ENCODE results near the gene ASPG. TPM values are rescaled to one million over a fixed set of nuclear protein-coding genes. Genes with fewer than 3 reads are reported as not detected.

ASPG gene
- total RNA-seq, 2 experiments from 2014 or later: not detected

DNA sequence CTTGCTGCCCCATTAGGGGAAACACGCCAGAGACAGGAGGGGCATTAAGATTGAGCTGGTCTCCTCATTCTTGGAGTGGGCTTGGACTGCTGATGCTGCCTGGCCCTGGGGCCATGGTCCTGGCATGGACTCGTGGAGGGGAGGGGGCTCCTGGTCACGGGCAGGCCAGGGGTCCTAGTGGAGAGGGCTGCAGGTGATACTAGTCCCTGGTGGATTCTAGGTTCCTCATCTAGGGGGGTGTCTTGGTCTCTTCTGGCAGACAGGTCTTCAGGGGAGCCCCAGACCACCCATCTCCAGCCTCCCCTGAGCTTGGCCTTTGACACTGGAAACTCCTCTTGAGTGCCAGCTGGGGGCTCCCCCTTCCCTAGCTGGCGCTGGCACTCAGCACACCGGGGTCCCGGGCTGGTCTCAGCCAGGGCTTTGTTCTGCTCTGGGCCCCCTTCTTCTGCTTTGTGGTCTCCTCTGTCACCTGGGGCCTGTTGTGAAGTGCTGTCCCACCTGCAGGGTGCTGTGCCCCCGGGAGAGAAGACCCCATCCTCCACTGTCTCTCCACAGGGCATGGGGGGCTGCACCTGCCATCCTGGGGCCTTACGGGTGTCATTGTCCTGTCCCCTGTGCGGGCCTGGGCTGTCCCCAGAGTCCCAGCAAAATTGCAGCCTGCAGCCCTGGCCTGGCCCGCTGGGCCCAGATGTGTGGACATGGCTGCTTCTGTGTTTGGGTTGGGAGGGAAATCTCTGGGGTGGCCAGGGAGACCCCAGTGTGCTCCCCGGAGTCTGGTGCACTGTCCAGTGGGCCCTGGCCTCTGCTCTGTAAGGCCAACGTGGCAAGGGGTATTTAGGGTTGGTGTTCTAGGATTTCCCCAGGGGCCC lies 55.2 kb downstream of the ASPG start:
- DNase-seq (ENCODE audit: low spot score): no peak
- no peaks in the 10 kb centered on the region for H3K4me1 ChIP-seq (ENCODE audit: insufficient read depth, low read length, poor library complexity, severe bottlenecking)
- H2AFZ ChIP-seq (ENCODE audit: low read length): no peak overlapping the region
- no peaks in the 10 kb centered on the region for H3K9me2 ChIP-seq (ENCODE audit: insufficient read depth, low read length)
- no peak overlapping the region for H3K27ac ChIP-seq (ENCODE audit: low read depth, low read length, poor library complexity, severe bottlenecking)
- no peak overlapping the region for H3K4me2 ChIP-seq (ENCODE audit: low read length)
- ChIA-PET CTCF (ENCODE audit: unreplicated experiment) (no interaction called here), POLR2A (no interaction called here)
- no peak overlapping the region for H3K4me3 ChIP-seq (ENCODE audit: low read depth, low read length, poor library complexity, severe bottlenecking)
- no peaks in the 10 kb centered on the region for H3K9me3 ChIP-seq (ENCODE audit: low read length)
- no peaks in the 10 kb centered on the region for H3K36me3 ChIP-seq (ENCODE audit: insufficient read depth, low read length)
- intact Hi-C loops (cut with micrococcal nuclease; ENCODE audit: unreplicated experiment): no loop called here
- no TSS peak for BruUV-seq (replicated peaks)
- no peak for TF ChIP-seq CTCF (conservative IDR thresholded peaks at IDR 0.05; ENCODE audit: low read length)
- TF ChIP-seq EZH2phosphoT487 (IDR thresholded peaks at IDR 0.05; ENCODE audit: borderline replicate concordance, low read depth, low read length): no peak
- H3K79me2 ChIP-seq (ENCODE audit: insufficient read depth, low read depth, low read length): no peaks in the 10 kb centered on the region
- H4K20me1 ChIP-seq (ENCODE audit: insufficient read depth, low read length): no peaks in the 10 kb centered on the region

GRCh38 chr14:104141621-104142091 lies 56.2 kb downstream of the ASPG start:
- Histone ChIP-seq H3K9me3 (ENCODE audit: low read length) (no peaks in the 10 kb centered on the region), H3K4me2 (ENCODE audit: low read length) (no peak overlapping the region), H4K20me1 (ENCODE audit: insufficient read depth, low read length) (no peaks in the 10 kb centered on the region), H3K79me2 (ENCODE audit: insufficient read depth, low read depth, low read length) (no peaks in the 10 kb centered on the region), H3K9me2 (ENCODE audit: insufficient read depth, low read length) (no peaks in the 10 kb centered on the region), H3K27ac (ENCODE audit: low read depth, low read length, poor library complexity, severe bottlenecking) (no peak overlapping the region), H3K4me3 (ENCODE audit: low read depth, low read length, poor library complexity, severe bottlenecking) (no peak overlapping the region), H3K4me1 (ENCODE audit: insufficient read depth, low read length, poor library complexity, severe bottlenecking) (no peaks in the 10 kb centered on the region), H3K36me3 (ENCODE audit: insufficient read depth, low read length) (no peaks in the 10 kb centered on the region), H2AFZ (ENCODE audit: low read length) (no peak overlapping the region)
- CTCF ChIA-PET (ENCODE audit: unreplicated experiment): no interaction called here
- BruUV-seq (replicated peaks): no TSS peak
- no peak for DNase-seq (ENCODE audit: low spot score)
- POLR2A ChIA-PET: no interaction called here
- intact Hi-C loops (cut with micrococcal nuclease; ENCODE audit: unreplicated experiment): no loop called here
- TF ChIP-seq CTCF (conservative IDR thresholded peaks at IDR 0.05; ENCODE audit: low read length) (no peak), EZH2phosphoT487 (IDR thresholded peaks at IDR 0.05; ENCODE audit: borderline replicate concordance, low read depth, low read length) (no peak)

Measured in OCI-LY7 (cell line).